MCF 10A (cell line): ENCODE data around the gene PUS7L. TPM values are rescaled to one million over a fixed set of nuclear protein-coding genes. Genes with fewer than 3 reads are reported as not detected.

ENCODE experiments used
- BruUV-seq: library from RNA; stranded (reverse); fragments of 400-500 nt; replicated peaks from 2 replicates; lab custom pipeline; 2021; lab: Mats Ljungman, UMichigan
- CTCF ChIA-PET: fragments of 300-600 bp; sonication (Branson Sonifier 250); formaldehyde crosslinking; extraction: SDS; loops from one replicate; lab custom pipeline; 2021; ENCODE audit warnings: antibody characterized with exemption, inconsistent platforms; lab: Yijun Ruan, JAX
- POLR2A ChIA-PET: fragments of 300-600, 350-650 bp; sonication (Branson Sonifier 250); formaldehyde crosslinking; extraction: SDS; loops from one replicate; lab custom pipeline; 2020; ENCODE audit warnings: antibody characterized with exemption, inconsistent platforms; lab: Yijun Ruan, JAX
- DNase-seq: peaks from one replicate; pipeline ENCODE4 v3.0.0-alpha.2; 2018; ENCODE audit not compliant: unreplicated experiment
- H3K27ac Mint-ChIP-seq: one replicate; pipeline ENCODE4 v1.8.0; 2022; ENCODE audit warnings: mild to moderate bottlenecking, low read depth, mixed read lengths; ENCODE audit not compliant: unreplicated experiment
- H3K27me3 Mint-ChIP-seq: one replicate; pipeline ENCODE4 v1.8.0; 2022; ENCODE audit warnings: mixed read lengths; ENCODE audit not compliant: insufficient read depth, unreplicated experiment
- H3K36me3 Mint-ChIP-seq: one replicate; pipeline ENCODE4 v1.8.0; 2022; ENCODE audit warnings: mild to moderate bottlenecking, moderate library complexity, mixed read lengths; ENCODE audit not compliant: insufficient read depth, unreplicated experiment
- H3K4me1 Mint-ChIP-seq: one replicate; pipeline ENCODE4 v1.8.0; 2022; ENCODE audit warnings: mixed read lengths; ENCODE audit not compliant: insufficient read depth, unreplicated experiment
- H3K4me3 Mint-ChIP-seq: one replicate; pipeline ENCODE4 v1.8.0; 2022; ENCODE audit warnings: mild to moderate bottlenecking, moderate library complexity, mixed read lengths; ENCODE audit not compliant: unreplicated experiment
- H3K9me3 Mint-ChIP-seq: one replicate; pipeline ENCODE4 v1.8.0; 2022; ENCODE audit warnings: mixed read lengths; ENCODE audit not compliant: unreplicated experiment
- CTCF ChIP-seq: fragments of 200-600 bp; IDR thresholded peaks from one replicate; pipeline ENCODE4 v1.8.0; 2022; ENCODE audit warnings: antibody characterized with exemption, mild to moderate bottlenecking; ENCODE audit not compliant: unreplicated experiment
- intact Hi-C: fragments of 100-400 bp; cut with micrococcal nuclease; formaldehyde crosslinking; loops from 2 replicates; pipeline ENCODE4 v1.14.1; 2022
- total RNA-seq: library from RNA; stranded (reverse); gene quantifications from 2 replicates; pipeline ENCODE4 v1.2.3, GENCODE V29; 2022

The PUS7L gene
- total RNA-seq, 1 experiment from 2014 or later = 26.5 TPM

GRCh38 chr12:43750814-43751213, 7.8 kb downstream of the PUS7L start:
- POLR2A ChIA-PET = no interaction called here
- Mint-ChIP-seq H3K4me3 (no peak overlapping the region), H3K9me3 (no peaks in the 10 kb centered on the region), H3K27me3 (no peaks in the 10 kb centered on the region), H3K4me1 (peaks cover under 1% of the 10 kb centered on the region), H3K36me3 (peaks cover 27% of the 10 kb centered on the region), H3K27ac (no peak overlapping the region)
- CTCF ChIA-PET = no interaction called here
- no TSS peak for BruUV-seq
- DNase-seq = no peak
- no peak for TF ChIP-seq CTCF
- intact Hi-C loops = no loop called here

GRCh38 chr12:43749016-43749415, 9.6 kb downstream of the PUS7L start:
- BruUV-seq = no TSS peak
- Mint-ChIP-seq H3K27ac (no peak overlapping the region), H3K27me3 (no peaks in the 10 kb centered on the region), H3K9me3 (no peaks in the 10 kb centered on the region), H3K4me3 (no peak overlapping the region), H3K36me3 (peaks cover 33% of the 10 kb centered on the region), H3K4me1 (no peaks in the 10 kb centered on the region)
- intact Hi-C loops = no loop called here
- ChIA-PET CTCF (interaction anchor here (0.6 to 2.3 kb wide), 4 partner anchors 10 to 1604 kb away, joined by 3 to 8 read pairs (median 3); partner anchors contain the start of gene IRAK4), POLR2A (interaction anchor here (0.6 kb wide), 2 partner anchors 8 to 17 kb away, joined by 3 read pairs; no protein-coding TSS in a partner anchor)
- DNase-seq = no peak
- no peak for TF ChIP-seq CTCF

- no peaks in the 10 kb centered on the region for H3K4me1 Mint-ChIP-seq
- no TSS peak for BruUV-seq
- intact Hi-C loops = no loop called here
- no peak for TF ChIP-seq CTCF
- H3K27ac Mint-ChIP-seq = no peak overlapping the region
- H3K27me3 Mint-ChIP-seq = no peaks in the 10 kb centered on the region
- no peaks in the 10 kb centered on the region for H3K9me3 Mint-ChIP-seq
- ChIA-PET POLR2A (no interaction called here), CTCF (no interaction called here)
- H3K4me3 Mint-ChIP-seq = no peak overlapping the region
- DNase-seq = no peak
- peaks cover 54% of the 10 kb centered on the region for H3K36me3 Mint-ChIP-seq
Observed at GRCh38 chr12:43744826-43745225, 13.8 kb downstream of the PUS7L start.

GRCh38 chr12:43742106-43742505, 16.5 kb downstream of the PUS7L start:
- no peak overlapping the region for H3K4me3 Mint-ChIP-seq
- H3K4me1 Mint-ChIP-seq = no peaks in the 10 kb centered on the region
- H3K27me3 Mint-ChIP-seq = no peaks in the 10 kb centered on the region
- DNase-seq = peak; percentile 4
- no TSS peak for BruUV-seq
- H3K9me3 Mint-ChIP-seq = no peaks in the 10 kb centered on the region
- TF ChIP-seq CTCF = no peak
- H3K27ac Mint-ChIP-seq = peak overlapping the region; percentile 39
- intact Hi-C loops = no loop called here
- CTCF ChIA-PET = interaction anchor here (0.7 to 0.9 kb wide), 2 partner anchors 16 to 238 kb away, joined by 3 to 4 read pairs; no protein-coding TSS in a partner anchor
- H3K36me3 Mint-ChIP-seq = peaks cover 61% of the 10 kb centered on the region
- POLR2A ChIA-PET = interaction anchor here (0.6 to 1.9 kb wide), 2 partner anchors 16 to 36 kb away, joined by 3 to 7 read pairs; partner anchors contain the start of genes IRAK4 and PUS7L
